Kidney (tissue), 14 donors: ENCODE data around the gene ZNF592. TPM values are rescaled to one million over a fixed set of nuclear protein-coding genes. Genes with fewer than 3 reads are reported as not detected.
"Not testable (repeated sequence)": the region's sequence is repeated elsewhere in the genome, so short reads cannot be mapped to it uniquely, and the experiment has no call there.

ENCODE experiments used
- DNase-seq, 5 donors: peaks; one replicate each; pipeline ENCODE4 v3.0.0-alpha.2; 2013 to 2020
- FAIRE-seq: peaks from 2 replicates; lab custom pipeline; 2012; peaks lifted over from hg19 to GRCh38; lab: Jason Lieb, UNC
- H3K27ac ChIP-seq, 2 donors: one replicate each; pipeline ENCODE4 v1.7.0; 2013; ENCODE audit warnings: low read depth in 2 of 2, low read length in 2 of 2, inconsistent platforms in 1 of 2
- H3K27me3 ChIP-seq: one replicate; pipeline ENCODE4 v1.7.1; 2013; ENCODE audit warnings: low read length, inconsistent platforms; ENCODE audit not compliant: control insufficient read depth, insufficient read depth
- H3K36me3 ChIP-seq, 3 donors: one replicate each; pipeline versions ENCODE4 v1.7.0 to v1.7.1; 2013; ENCODE audit warnings: low read length in 3 of 3, control low read depth in 1 of 3, inconsistent platforms in 1 of 3; ENCODE audit not compliant: insufficient read depth in 3 of 3, control insufficient read depth in 2 of 3
- H3K4me1 ChIP-seq, 3 donors: one replicate each; pipeline versions ENCODE4 v1.7.0 to v1.7.1; 2013; ENCODE audit warnings: low read length in 3 of 3, inconsistent platforms in 1 of 3, low read depth in 1 of 3; ENCODE audit not compliant: control insufficient read depth in 2 of 3, insufficient read depth in 2 of 3
- H3K4me3 ChIP-seq, 3 donors: one replicate each; pipeline versions ENCODE4 v1.7.0 to v1.8.1; 2013; ENCODE audit warnings: low read length in 3 of 3, control low read depth in 1 of 3, inconsistent platforms in 1 of 3
- H3K9ac ChIP-seq, 3 donors: one replicate each; pipeline versions ENCODE4 v1.7.0 to v1.7.1; 2013; ENCODE audit warnings: low read length in 3 of 3, control low read depth in 1 of 3, inconsistent platforms in 1 of 3
- H3K9me3 ChIP-seq, 3 donors: one replicate each; pipeline versions ENCODE4 v1.7.0 to v1.7.1; 2013; ENCODE audit warnings: low read length in 3 of 3, control low read depth in 1 of 3, inconsistent platforms in 1 of 3; ENCODE audit not compliant: control insufficient read depth in 2 of 3, insufficient read depth in 1 of 3
- intact Hi-C: fragments of 100-400 bp; cut with DNase I; formaldehyde crosslinking; loops from one replicate; pipeline ENCODE4 v1.11.1; 2022
- polyA plus RNA-seq: library from polyadenylated mRNA; stranded (reverse); fragments of 350-450 nt; fragmentation: Illumina TruSeq; extraction: RNeasy Lipid Tissue Mini Kit (QIAGEN cat#74804); gene quantifications from one replicate; pipeline ENCODE4 v1.2.3, GENCODE V29; 2014; ENCODE audit warnings: low read depth, low replicate concordance; ENCODE audit not compliant: insufficient read depth
- total RNA-seq: library from RNA; stranded (reverse); fragmentation: NEBNext Ultra II Directional; extraction: Animal tissue kit (Norgen Biotek cat#: 25700); gene quantifications from one replicate; pipeline ENCODE4 v1.2.1, GENCODE V29; 2021
- TF ChIP-seq, protein P1 (sequence below): IDR thresholded peaks from 3 replicates; pipeline ENCODE4 v1.5.1; 2012; ENCODE audit warnings: mild to moderate bottlenecking, moderate library complexity, borderline replicate concordance; ENCODE audit not compliant: insufficient read depth; ENCODE audit errors: extremely low read depth
- donor health status: control.
- donor health status: control.
- donor health status: control.
- donor health status: control.
- donor health status: control.
- donor health status: DM: yes; HTN: yes; CAD: no.
- donor health status: Normal renal cell carcinoma (clear cell type).

The ZNF592 gene
- total and polyA plus RNA-seq, 2 donors from 2014 or later, result 6.9 to 31.6 TPM

DNA sequence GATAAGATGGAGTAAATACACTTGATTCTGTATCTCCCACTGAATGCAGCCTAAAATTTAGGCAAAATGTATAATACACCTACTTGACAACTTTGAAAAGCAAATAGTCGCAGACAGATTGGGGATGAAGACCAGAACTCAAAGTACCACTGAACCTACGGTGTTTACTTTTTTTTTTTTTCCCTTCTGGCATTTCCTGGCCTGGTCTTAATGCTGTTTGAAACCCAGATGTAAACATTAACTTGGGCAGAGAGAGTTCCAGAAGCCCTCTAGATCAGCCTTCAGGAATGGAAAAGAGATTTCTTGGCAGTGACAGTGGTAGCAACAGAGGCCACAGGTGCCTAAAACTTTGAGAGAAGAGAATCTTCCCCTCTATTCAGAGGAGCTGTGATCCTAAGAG lies 96.6 kb downstream of the ZNF592 start:
- TF ChIP-seq, protein P1, sequence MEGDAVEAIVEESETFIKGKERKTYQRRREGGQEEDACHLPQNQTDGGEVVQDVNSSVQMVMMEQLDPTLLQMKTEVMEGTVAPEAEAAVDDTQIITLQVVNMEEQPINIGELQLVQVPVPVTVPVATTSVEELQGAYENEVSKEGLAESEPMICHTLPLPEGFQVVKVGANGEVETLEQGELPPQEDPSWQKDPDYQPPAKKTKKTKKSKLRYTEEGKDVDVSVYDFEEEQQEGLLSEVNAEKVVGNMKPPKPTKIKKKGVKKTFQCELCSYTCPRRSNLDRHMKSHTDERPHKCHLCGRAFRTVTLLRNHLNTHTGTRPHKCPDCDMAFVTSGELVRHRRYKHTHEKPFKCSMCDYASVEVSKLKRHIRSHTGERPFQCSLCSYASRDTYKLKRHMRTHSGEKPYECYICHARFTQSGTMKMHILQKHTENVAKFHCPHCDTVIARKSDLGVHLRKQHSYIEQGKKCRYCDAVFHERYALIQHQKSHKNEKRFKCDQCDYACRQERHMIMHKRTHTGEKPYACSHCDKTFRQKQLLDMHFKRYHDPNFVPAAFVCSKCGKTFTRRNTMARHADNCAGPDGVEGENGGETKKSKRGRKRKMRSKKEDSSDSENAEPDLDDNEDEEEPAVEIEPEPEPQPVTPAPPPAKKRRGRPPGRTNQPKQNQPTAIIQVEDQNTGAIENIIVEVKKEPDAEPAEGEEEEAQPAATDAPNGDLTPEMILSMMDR, result no peak
- Histone ChIP-seq H3K27ac (peak overlapping the region; percentile 83 to 89), H3K4me1 (peaks cover 0 to 20% (median 16%) of the 10 kb centered on the region in 3 donors), H3K27me3 (no peaks in the 10 kb centered on the region), H3K4me3 (no peak overlapping the region), H3K9me3 (no peaks in the 10 kb centered on the region), H3K9ac (peak overlapping the region in 1 of 3 donors; percentile 51), H3K36me3 (no peaks in the 10 kb centered on the region)
- intact Hi-C loops, result no loop called here
- DNase-seq, result no peak
- FAIRE-seq, result peak; percentile 42

DNA sequence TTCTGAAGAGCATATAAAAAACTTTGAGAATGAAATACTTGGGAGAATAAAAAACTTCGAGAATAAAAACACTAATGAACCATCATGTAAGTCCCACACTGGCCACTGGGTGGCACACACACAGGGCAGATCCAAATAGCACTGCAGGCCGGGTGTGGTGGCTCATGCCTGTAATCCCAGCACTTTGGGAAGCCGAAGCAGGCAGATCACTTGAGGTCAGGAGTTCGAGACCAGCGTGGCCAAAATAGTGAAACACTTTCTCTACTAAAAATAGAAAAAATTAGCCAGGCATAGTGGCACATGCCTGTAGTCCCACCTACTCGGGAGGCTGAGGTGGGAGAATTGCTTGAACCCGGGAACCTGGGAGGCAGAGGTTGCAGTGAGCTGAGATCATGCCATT lies 97.2 kb downstream of the ZNF592 start:
- DNase-seq, result peak in 1 of 5 donors; percentile 82
- H3K4me3 ChIP-seq, H3K9me3 ChIP-seq, intact Hi-C loops, H3K36me3 ChIP-seq, FAIRE-seq, H3K27me3 ChIP-seq: not testable (repeated sequence)
- H3K27ac ChIP-seq, result peak overlapping the region; percentile 83 to 89
- peaks cover 0 to 14% (median 10%) of the 10 kb centered on the region in 3 donors for H3K4me1 ChIP-seq
- TF ChIP-seq, protein P1, result peak; percentile 70
- H3K9ac ChIP-seq, result peak overlapping the region in 1 of 3 donors; percentile 51

DNA sequence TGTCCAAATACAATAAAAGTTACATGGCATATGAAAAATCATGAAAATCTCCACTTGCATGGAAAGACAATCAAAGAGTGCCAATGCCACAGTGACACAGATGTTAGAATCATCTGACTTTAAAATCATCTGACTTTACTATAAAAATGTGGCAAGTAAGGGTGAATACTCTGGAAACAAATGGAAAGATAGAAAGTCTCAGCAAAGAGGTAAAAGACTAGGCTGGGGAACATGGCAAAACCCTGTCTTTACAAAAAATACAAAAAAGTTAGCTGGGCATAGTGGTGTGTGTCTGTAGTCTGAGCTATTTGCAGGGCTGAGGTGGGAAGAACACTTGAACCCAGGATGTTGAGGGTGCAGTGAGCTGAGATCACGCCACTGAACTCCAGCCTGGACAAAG lies 97.9 kb downstream of the ZNF592 start:
- H3K9ac ChIP-seq, result no peak overlapping the region
- H3K36me3 ChIP-seq, result no peaks in the 10 kb centered on the region
- H3K4me3 ChIP-seq, result no peak overlapping the region
- peak overlapping the region in 1 of 2 donors; percentile 83 for H3K27ac ChIP-seq
- H3K27me3 ChIP-seq, result no peaks in the 10 kb centered on the region
- H3K4me1 ChIP-seq, result peaks cover 0 to 8% (median 6%) of the 10 kb centered on the region in 3 donors
- no peak for DNase-seq
- no peaks in the 10 kb centered on the region for H3K9me3 ChIP-seq
- intact Hi-C loops, result no loop called here
- FAIRE-seq, result no peak
- TF ChIP-seq, protein P1, result no peak

DNA sequence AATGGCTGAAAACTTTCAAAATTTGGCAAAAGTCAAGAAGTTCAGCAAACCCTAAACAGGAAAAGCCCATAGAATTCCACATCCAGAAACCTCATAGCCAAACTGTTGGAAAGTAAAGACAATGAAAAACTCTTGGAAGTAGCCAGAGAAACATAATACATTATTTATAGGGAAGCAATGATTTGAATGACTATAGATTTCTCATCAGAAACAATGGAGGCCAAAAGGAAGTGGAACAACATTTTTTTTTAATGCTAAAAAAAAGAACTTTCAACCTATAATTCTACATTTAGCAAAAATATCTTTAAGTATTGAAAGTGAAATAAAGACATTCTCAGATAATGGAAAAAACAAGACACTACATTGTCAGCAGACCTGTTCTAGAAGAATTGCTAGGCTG lies 99.0 kb downstream of the ZNF592 start:
- Histone ChIP-seq H3K27me3 (no peaks in the 10 kb centered on the region), H3K36me3 (no peaks in the 10 kb centered on the region), H3K9me3 (no peaks in the 10 kb centered on the region), H3K4me3 (no peak overlapping the region), H3K9ac (no peak overlapping the region), H3K4me1 (peaks cover 0 to 11% (median 1%) of the 10 kb centered on the region in 3 donors), H3K27ac (no peak overlapping the region)
- DNase-seq (no peak), FAIRE-seq (no peak)
- intact Hi-C loops, result no loop called here
- TF ChIP-seq, protein P1, result no peak
